ENCODE measurements around the gene ADAMTS13. TPM values are rescaled to one million over a fixed set of nuclear protein-coding genes. Genes with fewer than 3 reads are reported as not detected.

Gene ADAMTS13
- total RNA-seq, 6 experiments from 2014 or later = 8.1 to 27.7 (median 11.3) TPM

DNA sequence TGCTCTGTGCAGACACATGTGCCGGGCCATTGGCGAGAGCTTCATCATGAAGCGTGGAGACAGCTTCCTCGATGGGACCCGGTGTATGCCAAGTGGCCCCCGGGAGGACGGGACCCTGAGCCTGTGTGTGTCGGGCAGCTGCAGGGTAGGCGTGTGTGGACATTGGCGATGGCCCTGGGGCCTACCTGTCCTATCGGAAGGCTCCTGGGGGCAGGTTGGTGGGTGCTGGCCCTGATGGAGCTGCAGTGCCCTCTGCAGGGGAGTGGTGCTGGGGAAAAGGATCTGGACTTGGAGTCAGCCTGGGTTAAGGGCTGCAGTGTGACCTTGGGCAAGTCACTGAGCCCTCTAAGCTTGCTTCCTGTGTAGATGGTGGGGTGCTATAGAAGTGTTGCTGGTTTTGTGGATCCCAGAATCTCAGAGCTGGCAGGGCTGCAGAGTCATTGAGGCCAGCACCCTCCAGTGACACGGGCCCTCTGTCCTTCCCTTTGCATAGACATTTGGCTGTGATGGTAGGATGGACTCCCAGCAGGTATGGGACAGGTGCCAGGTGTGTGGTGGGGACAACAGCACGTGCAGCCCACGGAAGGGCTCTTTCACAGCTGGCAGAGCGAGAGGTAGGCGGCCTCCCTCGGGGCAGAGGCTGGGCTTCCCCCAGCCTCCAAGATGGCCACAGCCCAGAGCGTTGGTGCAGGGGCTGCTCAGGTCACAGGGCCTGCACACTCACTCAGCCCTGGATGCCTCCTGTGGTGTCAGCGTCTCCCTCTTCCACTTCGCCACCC lies 15.8 kb downstream of the ADAMTS13 start:
- TF ChIP-seq, protein P1, sequence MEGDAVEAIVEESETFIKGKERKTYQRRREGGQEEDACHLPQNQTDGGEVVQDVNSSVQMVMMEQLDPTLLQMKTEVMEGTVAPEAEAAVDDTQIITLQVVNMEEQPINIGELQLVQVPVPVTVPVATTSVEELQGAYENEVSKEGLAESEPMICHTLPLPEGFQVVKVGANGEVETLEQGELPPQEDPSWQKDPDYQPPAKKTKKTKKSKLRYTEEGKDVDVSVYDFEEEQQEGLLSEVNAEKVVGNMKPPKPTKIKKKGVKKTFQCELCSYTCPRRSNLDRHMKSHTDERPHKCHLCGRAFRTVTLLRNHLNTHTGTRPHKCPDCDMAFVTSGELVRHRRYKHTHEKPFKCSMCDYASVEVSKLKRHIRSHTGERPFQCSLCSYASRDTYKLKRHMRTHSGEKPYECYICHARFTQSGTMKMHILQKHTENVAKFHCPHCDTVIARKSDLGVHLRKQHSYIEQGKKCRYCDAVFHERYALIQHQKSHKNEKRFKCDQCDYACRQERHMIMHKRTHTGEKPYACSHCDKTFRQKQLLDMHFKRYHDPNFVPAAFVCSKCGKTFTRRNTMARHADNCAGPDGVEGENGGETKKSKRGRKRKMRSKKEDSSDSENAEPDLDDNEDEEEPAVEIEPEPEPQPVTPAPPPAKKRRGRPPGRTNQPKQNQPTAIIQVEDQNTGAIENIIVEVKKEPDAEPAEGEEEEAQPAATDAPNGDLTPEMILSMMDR (IDR thresholded peaks at IDR 0.05) = no peak
- no peak for TF ChIP-seq POLR2A (IDR thresholded peaks at IDR 0.05)
- H3K4me1 ChIP-seq = no peaks in the 10 kb centered on the region
- no peaks in the 10 kb centered on the region for H3K36me3 ChIP-seq
- H3K4me3 ChIP-seq = no peak overlapping the region
- H3K27ac ChIP-seq = no peak overlapping the region
- no peaks in the 10 kb centered on the region for H3K27me3 ChIP-seq
- H3K9me3 ChIP-seq = no peaks in the 10 kb centered on the region
- 84% methylated on average over 8 of the region's 20 CpGs for WGBS (ENCODE audit: insufficient coverage, low coverage, low lambda C conversion rate, missing lambda C conversion rate)
- DNase-seq = no peak
- ATAC-seq = peak in 1 of 4 donors; percentile 6
- intact Hi-C loops (cut with DNase I) = no loop called here

DNA sequence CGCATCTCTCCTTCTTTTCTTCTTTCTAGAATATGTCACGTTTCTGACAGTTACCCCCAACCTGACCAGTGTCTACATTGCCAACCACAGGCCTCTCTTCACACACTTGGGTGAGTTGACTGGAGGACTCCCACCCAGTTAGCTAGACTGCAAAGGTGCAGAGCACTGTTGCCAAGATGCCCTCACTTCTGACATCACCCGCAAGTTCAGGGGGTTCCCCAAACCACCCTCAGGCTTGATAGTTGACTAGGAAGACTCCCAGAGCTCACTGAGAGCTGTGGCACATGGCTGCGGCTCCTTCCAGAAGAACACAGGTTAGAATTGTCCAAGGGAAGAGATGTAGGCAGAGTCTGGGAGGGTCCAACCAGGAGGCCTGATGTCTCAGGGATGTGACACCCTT lies 17.2 kb downstream of the ADAMTS13 start:
- no peak for TF ChIP-seq POLR2A (IDR thresholded peaks at IDR 0.05)
- TF ChIP-seq, protein P1 (IDR thresholded peaks at IDR 0.05) = no peak
- intact Hi-C loops (cut with DNase I) = no loop called here

DNA sequence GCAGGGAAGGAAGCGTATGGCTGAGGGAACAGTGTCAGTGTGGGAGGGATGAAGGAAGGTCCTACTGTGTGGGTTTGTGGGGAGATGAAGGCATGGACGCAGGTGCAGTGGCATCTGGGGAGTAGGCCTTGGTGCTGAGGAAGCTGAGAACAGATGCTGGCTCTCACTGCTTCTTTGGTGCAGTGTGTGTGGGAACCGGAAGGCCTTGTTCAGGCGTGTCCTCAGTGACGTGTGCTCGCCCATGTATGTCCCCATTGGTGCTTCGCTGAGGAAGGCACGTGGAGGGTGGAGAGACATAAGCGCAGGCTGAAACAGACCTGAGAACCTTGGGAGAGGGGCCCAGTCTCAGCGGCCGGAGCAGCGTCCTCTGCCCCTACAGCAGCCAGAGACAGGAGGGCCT lies 18.7 kb downstream of the ADAMTS13 start:
- Histone ChIP-seq H3K27me3 (no peaks in the 10 kb centered on the region), H3K4me3 (no peak overlapping the region), H3K36me3 (no peaks in the 10 kb centered on the region), H3K4me1 (no peaks in the 10 kb centered on the region), H3K27ac (no peak overlapping the region), H3K9me3 (no peaks in the 10 kb centered on the region)
- DNase-seq = no peak
- intact Hi-C loops (cut with DNase I) = no loop called here
- TF ChIP-seq POLR2A (IDR thresholded peaks at IDR 0.05) = no peak
- TF ChIP-seq, protein P1 (IDR thresholded peaks at IDR 0.05) = no peak
- 91% methylated on average over 4 of the region's 12 CpGs for WGBS (ENCODE audit: insufficient coverage, low coverage, low lambda C conversion rate, missing lambda C conversion rate)
- no peak for ATAC-seq

More for the DNA sequence above, 17.2 kb downstream of the ADAMTS13 start:
- no peak overlapping the region for H3K4me3 ChIP-seq
- DNase-seq (no peak), ATAC-seq (no peak)
- H3K36me3 ChIP-seq = no peaks in the 10 kb centered on the region
- no peak overlapping the region for H3K27ac ChIP-seq
- 64% methylated on average over 3 of the region's 4 CpGs for WGBS (ENCODE audit: insufficient coverage, low coverage, low lambda C conversion rate, missing lambda C conversion rate)
- no peaks in the 10 kb centered on the region for H3K4me1 ChIP-seq
- H3K27me3 ChIP-seq = no peaks in the 10 kb centered on the region
- no peaks in the 10 kb centered on the region for H3K9me3 ChIP-seq

DNA sequence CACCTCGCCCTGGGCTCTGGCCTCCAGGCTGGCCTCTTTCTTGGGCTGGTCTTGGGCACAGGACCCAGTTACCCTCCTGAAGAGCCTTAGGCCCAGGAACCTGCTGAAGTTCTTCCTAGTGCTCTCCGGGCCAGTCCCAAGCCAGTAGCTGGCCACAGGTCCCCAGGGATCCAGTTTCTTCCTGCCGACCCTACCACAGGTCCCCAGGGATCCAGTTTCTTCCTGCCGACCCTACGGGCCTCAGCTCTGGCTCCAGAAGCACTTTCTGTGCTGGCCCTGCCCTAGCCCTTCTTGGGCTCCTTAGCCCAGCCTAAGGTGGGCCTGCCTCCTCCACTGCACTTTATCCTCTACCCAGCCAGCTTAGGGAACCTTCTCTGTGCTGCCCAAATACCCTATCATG lies 19.4 kb downstream of the ADAMTS13 start:
- no peaks in the 10 kb centered on the region for H3K27me3 ChIP-seq
- 73% methylated on average over 2 of the region's 5 CpGs for WGBS (ENCODE audit: insufficient coverage, low coverage, low lambda C conversion rate, missing lambda C conversion rate)
- no peaks in the 10 kb centered on the region for H3K36me3 ChIP-seq
- H3K4me1 ChIP-seq = no peaks in the 10 kb centered on the region
- no peak overlapping the region for H3K4me3 ChIP-seq
- ATAC-seq (no peak), DNase-seq (no peak)
- TF ChIP-seq, protein P1 (IDR thresholded peaks at IDR 0.05) = no peak
- TF ChIP-seq POLR2A (IDR thresholded peaks at IDR 0.05) = no peak
- H3K9me3 ChIP-seq = no peaks in the 10 kb centered on the region
- intact Hi-C loops (cut with DNase I) = no loop called here
- no peak overlapping the region for H3K27ac ChIP-seq
